ENCODE measurements around the gene KISS1R. TPM values are rescaled to one million over a fixed set of nuclear protein-coding genes. Genes with fewer than 3 reads are reported as not detected.
"Not testable (repeated sequence)": the region's sequence is repeated elsewhere in the genome, so short reads cannot be mapped to it uniquely, and the experiment has no call there.

The KISS1R gene
- polyA plus RNA-seq (2012; ENCODE audit: insufficient read depth, insufficient read length) = 0.54 TPM

DNA sequence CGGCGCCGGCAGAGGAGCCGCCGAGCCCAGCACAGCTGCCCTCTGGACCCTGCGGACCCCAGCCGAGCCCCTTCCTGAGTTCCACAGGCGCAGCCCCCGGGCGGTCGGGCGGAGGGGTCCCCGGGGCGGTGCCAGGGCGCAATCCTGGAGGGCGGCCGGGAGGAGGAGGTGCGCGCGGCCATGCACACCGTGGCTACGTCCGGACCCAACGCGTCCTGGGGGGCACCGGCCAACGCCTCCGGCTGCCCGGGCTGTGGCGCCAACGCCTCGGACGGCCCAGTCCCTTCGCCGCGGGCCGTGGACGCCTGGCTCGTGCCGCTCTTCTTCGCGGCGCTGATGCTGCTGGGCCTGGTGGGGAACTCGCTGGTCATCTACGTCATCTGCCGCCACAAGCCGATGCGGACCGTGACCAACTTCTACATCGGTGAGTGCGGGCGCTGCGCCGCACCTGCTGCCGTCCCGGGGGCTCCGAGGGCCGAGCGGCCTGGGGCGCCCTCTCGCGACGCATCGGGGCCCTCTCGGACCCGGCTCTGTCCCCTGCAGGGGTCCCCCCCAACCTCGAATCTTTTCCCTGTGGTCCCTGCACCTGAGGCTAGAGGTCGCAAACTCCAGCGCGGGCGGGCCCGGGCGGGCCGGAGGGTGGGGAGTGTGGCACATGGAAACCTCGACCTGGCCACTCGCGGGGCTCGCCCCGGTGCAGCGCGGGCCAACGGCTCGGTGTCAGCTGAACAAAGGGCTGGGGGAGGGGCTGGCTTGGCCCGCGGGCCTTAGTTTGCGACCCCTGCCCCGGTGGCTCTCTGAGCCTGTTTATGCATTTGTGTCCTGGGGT is at the start of gene KISS1R:
KISS1R (plus strand) TSS at position 11 of the 829 bp plus-strand sequence; CDS start at position 181, 170 bp downstream.
- no peak for DNase-seq (ENCODE audit: low read depth, low spot score)
- H3K4me3 ChIP-seq (ENCODE audit: low read length) = no peak within 1 kb of the TSS

- DNase-seq (ENCODE audit: low read depth, low spot score) = no peak
- no peak overlapping the region for H3K4me3 ChIP-seq (ENCODE audit: low read length)
These were observed 49.2 kb upstream of the KISS1R start for GRCh38 chr19:867855-868457.

- H3K4me3 ChIP-seq (ENCODE audit: low read length) = no peak overlapping the region
These were observed 48.5 kb upstream of the KISS1R start for GRCh38 chr19:868458-869244.

GRCh38 chr19:869245-870177 is 47.6 kb upstream of the KISS1R start:
- no peak for DNase-seq (ENCODE audit: low read depth, low spot score)

More at GRCh38 chr19:868458-869244, 48.5 kb upstream of the KISS1R start:
- no peak for DNase-seq (ENCODE audit: low read depth, low spot score)

DNA sequence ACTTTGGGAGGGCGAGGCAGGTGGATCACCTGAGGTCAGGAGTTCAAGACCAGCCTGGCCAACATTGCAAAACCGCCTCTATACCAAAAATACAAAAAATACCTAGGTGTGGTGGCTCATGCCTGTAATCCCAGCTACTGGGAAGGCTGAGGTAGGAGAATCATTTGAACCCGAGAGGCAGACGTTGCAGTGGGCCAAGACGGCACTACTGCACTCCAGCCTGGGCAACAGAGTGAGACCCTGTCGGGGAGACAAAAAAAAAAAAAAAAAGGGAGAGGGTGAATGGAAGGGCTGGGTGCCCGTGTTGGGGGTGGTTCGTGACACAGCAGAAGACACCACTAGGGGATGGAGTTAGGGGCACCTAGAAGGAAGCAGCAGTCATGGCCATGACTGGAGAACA is 46.8 kb upstream of the KISS1R start:
- no peak overlapping the region for H3K4me3 ChIP-seq (ENCODE audit: low read length)
- DNase-seq (ENCODE audit: low read depth, low spot score) = no peak

More at GRCh38 chr19:869245-870177, 47.6 kb upstream of the KISS1R start:
- no peak overlapping the region for H3K4me3 ChIP-seq (ENCODE audit: low read length)

- DNase-seq (ENCODE audit: low read depth, low spot score) = no peak
- no peak overlapping the region for H3K4me3 ChIP-seq (ENCODE audit: low read length)
These were observed 46.2 kb upstream of the KISS1R start for GRCh38 chr19:870963-871401.

DNA sequence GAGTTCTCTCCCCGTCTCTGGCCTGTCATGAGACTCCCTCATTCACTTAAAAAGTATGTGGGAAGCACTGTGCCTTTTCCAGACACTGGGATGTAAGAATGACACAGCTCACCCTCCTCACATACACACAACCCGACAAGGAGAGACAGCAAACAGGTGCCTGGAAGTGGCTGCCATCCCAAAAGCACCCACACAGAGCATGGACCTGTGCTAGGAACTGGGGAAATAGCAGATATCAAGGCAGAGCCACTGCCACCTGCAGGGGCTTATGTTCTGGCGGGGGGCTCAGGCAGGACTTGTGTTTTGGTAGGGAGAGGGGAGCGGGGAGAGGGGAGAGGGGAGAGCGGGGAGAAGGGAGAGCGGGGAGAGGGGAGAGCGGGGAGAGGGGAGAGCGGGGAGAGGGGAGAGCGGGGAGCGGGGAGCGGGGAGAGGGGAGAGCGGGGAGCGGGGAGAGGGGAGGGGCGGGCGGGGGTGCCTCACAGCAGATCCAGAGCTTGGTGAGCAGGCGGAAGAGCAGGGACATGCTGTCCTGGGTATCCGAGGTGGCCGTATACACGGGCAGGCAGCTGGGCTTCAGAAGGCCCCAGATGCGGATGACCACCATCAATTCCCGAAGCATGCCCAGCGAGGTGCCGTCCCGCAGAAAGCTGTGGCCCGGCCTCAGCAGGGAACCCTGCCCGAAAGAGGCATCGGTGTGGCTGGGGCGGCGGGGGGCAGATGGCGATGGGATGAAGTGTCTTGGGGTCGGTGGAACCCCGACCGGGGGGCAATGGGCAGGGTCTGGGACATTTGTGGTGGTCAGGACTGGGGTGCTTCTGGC is 45.5 kb upstream of the KISS1R start:
- peak overlapping the region; percentile 3; the same call in 1 of the 2 replicates for H3K4me3 ChIP-seq (ENCODE audit: low read length)
- DNase-seq (ENCODE audit: low read depth, low spot score) = no peak

- peak; percentile 90 for DNase-seq (ENCODE audit: low read depth, low spot score)
- H3K4me3 ChIP-seq (ENCODE audit: low read length) = peak overlapping the region; percentile 7; the same call in 1 of the 2 replicates
These were observed 44.7 kb upstream of the KISS1R start for GRCh38 chr19:872266-872951.

DNA sequence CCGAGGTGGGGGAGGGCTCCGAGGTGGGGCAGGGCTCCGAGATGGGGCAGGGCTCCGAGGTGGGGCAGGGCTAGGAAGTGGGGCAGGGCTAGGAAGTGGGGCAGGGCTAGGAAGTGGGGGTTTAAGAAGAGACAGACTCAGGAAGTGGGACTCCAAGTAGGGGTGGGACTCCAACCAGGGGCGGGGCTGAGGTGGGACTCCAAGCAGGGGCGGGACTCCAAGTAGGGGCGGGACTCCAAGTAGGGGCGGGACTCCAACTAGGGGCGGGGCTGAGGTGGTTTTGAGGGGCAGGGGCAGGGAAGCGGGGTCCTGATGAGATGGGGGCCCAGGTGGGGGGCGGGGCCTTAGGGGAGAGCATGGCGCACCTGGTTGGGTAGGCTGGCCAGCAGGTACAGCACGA is 44.0 kb upstream of the KISS1R start:
- H3K4me3 ChIP-seq (ENCODE audit: low read length) = no peak overlapping the region
- DNase-seq (ENCODE audit: low read depth, low spot score) = peak; percentile 92

DNA sequence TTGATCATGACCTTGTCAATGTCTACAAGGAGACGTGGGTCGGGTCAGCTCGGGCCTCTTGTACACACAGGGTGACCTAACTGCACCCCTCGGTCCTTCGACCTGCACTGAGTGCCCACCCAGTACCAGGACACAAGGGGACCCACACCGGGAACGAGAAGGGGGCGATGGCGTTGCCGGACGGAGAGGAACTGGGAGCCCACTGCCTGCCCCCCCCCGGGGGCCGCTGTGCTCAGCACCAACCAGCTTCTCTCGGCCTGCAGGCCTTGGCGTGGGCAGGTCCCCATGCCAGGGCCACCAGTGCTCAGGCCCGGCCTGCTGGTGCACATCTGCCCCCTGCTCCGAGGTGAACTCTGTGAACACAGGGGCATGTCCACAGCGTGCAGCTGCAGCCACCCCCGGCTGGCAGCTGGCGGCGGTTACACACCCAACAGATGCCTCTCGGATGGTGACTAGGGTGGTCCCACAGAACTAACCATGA is 43.5 kb upstream of the KISS1R start:
- no peak overlapping the region for H3K4me3 ChIP-seq (ENCODE audit: low read length)
- DNase-seq (ENCODE audit: low read depth, low spot score) = no peak

- DNase-seq (ENCODE audit: low read depth, low spot score) = no peak
- no peak overlapping the region for H3K4me3 ChIP-seq (ENCODE audit: low read length)
These were observed 41.8 kb upstream of the KISS1R start for GRCh38 chr19:875265-875879.

DNA sequence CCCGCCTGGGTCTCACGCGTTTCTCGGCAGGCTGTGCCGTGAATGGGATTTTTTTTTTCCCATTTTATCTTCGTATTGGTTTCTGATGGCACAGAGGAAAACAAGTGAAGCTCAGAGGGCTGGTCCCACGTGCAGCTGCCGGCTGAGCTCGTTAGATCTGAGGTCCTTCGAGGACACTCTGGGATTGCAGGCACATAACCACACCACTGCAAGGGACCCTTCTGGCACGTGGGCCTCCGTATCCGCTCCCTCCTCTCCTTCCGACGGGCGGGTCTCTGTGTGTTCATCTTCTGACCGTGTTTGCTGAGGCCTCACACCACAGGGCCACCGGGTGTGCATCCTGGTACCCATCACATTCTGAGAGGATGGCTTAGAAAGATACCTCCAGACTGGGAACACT is 41.0 kb upstream of the KISS1R start:
- no peak for DNase-seq (ENCODE audit: low read depth, low spot score)
- H3K4me3 ChIP-seq (ENCODE audit: low read length) = no peak overlapping the region

DNA sequence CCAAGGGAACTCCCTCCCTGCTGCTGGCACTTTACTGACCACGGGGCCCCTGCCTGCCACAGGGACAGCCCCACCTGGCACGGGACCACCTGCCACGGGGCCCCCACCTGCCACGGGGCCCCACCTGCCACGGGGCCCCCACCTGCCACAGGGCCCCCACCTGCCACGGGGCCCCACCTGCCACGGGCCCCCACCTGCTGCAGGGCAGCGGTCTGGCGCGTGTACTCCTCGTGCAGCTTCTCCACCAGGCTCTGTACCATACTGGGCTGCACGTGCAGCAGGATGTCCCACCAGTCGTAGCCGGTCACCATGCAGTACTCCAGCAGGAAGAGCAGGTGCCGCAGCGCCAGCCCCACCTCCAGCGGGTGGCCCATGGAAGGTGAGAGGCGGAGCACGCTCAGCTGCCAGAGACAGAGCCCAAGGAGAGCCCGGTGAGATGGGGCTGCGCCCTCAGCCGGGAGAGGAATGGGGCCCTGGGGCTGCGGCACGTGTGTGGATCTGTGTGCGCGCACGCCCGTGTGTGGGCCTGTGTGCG is 40.3 kb upstream of the KISS1R start:
- no peak for DNase-seq (ENCODE audit: low read depth, low spot score)
- H3K4me3 ChIP-seq (ENCODE audit: low read length) = no peak overlapping the region

DNA sequence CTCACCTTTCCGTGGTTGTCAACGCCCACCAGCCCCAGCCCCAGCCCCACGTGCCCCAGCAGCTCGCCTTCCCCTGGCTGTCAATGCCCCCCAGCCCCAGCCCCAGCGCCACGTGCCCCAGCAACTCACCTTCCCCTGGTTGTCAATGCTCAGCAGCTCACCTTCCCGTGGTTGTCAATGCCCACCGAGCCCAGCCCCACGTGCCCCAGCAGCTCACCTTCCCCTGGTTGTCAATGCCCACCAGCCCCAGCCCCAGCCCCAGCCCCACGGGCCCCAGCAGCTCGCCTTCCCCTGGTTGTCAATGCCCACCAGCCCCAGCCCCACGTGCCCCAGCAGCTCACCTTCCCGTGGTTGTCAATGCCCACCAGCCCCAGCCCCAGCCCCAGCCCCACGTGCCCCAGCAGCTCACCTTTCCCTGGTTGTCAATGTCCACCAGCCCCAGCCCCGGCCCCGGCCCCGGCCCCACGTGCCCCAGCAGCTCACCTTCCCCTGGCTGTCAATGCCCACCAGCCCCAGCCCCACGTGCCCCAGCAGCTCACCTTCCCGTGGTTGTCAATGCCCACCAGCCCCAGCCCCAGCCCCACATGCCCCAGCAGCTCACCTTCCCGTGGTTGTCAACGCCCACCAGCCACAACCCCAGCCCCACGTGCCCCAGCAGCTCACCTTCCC is 39.0 kb upstream of the KISS1R start:
- not testable (repeated sequence) for DNase-seq (ENCODE audit: low read depth, low spot score); H3K4me3 ChIP-seq (ENCODE audit: low read length)

GRCh38 chr19:878751-879561 is 38.2 kb upstream of the KISS1R start:
- DNase-seq (ENCODE audit: low read depth, low spot score); H3K4me3 ChIP-seq (ENCODE audit: low read length): not testable (repeated sequence)

All from Jurkat, Clone E6-1 (cell line).